Panc1 (cell line): ENCODE measurements around the gene MPP2. TPM values are rescaled to one million over a fixed set of nuclear protein-coding genes. Genes with fewer than 3 reads are reported as not detected.

Experiments
- ATAC-seq: fragments of 200-7000 bp; cut with Tn5 transposase; 2 replicates; pipeline ENCODE4 v1.9.1; 2020; ENCODE audit warnings: mild to moderate bottlenecking, moderate library complexity
- BruUV-seq: library from RNA; stranded (reverse); fragments of 400-500 nt; replicated peaks from 2 replicates; lab custom pipeline; 2021; lab: Mats Ljungman, UMichigan
- CTCF ChIA-PET: fragments of 300-600 bp; sonication (Branson Sonifier 250); formaldehyde crosslinking; loops from one replicate; lab custom pipeline; 2022; ENCODE audit warnings: antibody characterized with exemption; lab: Charles Lee
- POLR2A ChIA-PET: fragments of 300-600 bp; sonication (Branson Sonifier 250); formaldehyde crosslinking; loops from one replicate; lab custom pipeline; 2022; ENCODE audit warnings: antibody characterized with exemption; lab: Charles Lee
- DNase-seq: peaks from one replicate; pipeline ENCODE4 v3.0.0-alpha.2; 2010; ENCODE audit warnings: low read depth, low spot score
- H3K27ac ChIP-seq: 2 replicates; pipeline ENCODE4 v1.5.1; 2011; ENCODE audit warnings: mild to moderate bottlenecking, low read length, inconsistent platforms
- H3K27me3 ChIP-seq: fragments of 200-500 bp; sonication (Bioruptor generic); 2 replicates; pipeline ENCODE4 v1.6.0; 2014; ENCODE audit warnings: low read length, inconsistent platforms; ENCODE audit not compliant: control insufficient read depth, insufficient read depth
- H3K36me3 ChIP-seq: fragments of 200-500 bp; sonication (Bioruptor generic); 2 replicates; pipeline ENCODE4 v1.5.1; 2014; ENCODE audit warnings: inconsistent platforms, mild to moderate bottlenecking, low read length, moderate library complexity; ENCODE audit not compliant: control insufficient read depth, insufficient read depth
- H3K4me1 ChIP-seq: 2 replicates; pipeline ENCODE4 v1.5.1; 2011; ENCODE audit warnings: inconsistent platforms, mild to moderate bottlenecking, low read length, moderate library complexity; ENCODE audit not compliant: control insufficient read depth, insufficient read depth
- H3K4me3 ChIP-seq, 2 experiments: 2 replicates each; pipeline ENCODE4 v1.5.1; 2011 to 2012; ENCODE audit warnings: low read depth in 2 of 2, low read length in 2 of 2, mild to moderate bottlenecking in 2 of 2, inconsistent platforms in 1 of 2, moderate library complexity in 1 of 2
- H3K9me3 ChIP-seq: fragments of 200-500 bp; sonication (Bioruptor generic); 2 replicates; pipeline ENCODE4 v1.5.1; 2014; ENCODE audit warnings: low read depth, mild to moderate bottlenecking, inconsistent platforms, low read length, moderate library complexity; ENCODE audit not compliant: control insufficient read depth, insufficient read depth
- CTCF ChIP-seq: fragments of 450-650 bp; IDR thresholded peaks from 2 replicates; pipeline ENCODE4 v1.5.1; 2017; ENCODE audit warnings: mild to moderate bottlenecking
- POLR2AphosphoS5 ChIP-seq: IDR thresholded peaks from 2 replicates; pipeline ENCODE4 v1.6.1; 2012; ENCODE audit warnings: mild to moderate bottlenecking, low read depth, low read length, moderate library complexity
- REST ChIP-seq, 2 experiments: IDR thresholded peaks; 2 replicates each; pipeline ENCODE4 v1.6.1; 2011 to 2012; ENCODE audit warnings: low read depth in 2 of 2, control low read depth in 1 of 2, low read length in 1 of 2, mild to moderate bottlenecking in 1 of 2, moderate library complexity in 1 of 2; ENCODE audit not compliant: insufficient read depth in 1 of 2
- SIN3A ChIP-seq: IDR thresholded peaks from 2 replicates; pipeline ENCODE4 v1.6.1; 2012; ENCODE audit warnings: low read depth, mild to moderate bottlenecking, low read length, moderate library complexity, borderline replicate concordance; ENCODE audit not compliant: insufficient read depth
- TCF7L2 ChIP-seq: IDR thresholded peaks from 2 replicates; pipeline ENCODE4 v1.6.1; 2011; ENCODE audit warnings: mild to moderate bottlenecking, low read depth, low read length, inconsistent platforms
- in situ Hi-C: cut with HindIII; loops from 2 replicates; pipeline ENCODE4 v1.10.0; 2016; ENCODE audit warnings: low sequenced_read_pairs, low pct_unique_long_range_greater_than_20kb
- intact Hi-C: fragments of 100-400 bp; cut with micrococcal nuclease; formaldehyde crosslinking; loops from one replicate; pipeline ENCODE4 v1.10.0; 2022; ENCODE audit not compliant: unreplicated experiment
- total RNA-seq: library from RNA; stranded (reverse); gene quantifications from one replicate; pipeline ENCODE4 v1.2.1, GENCODE V29; 2021; ENCODE audit not compliant: unreplicated experiment

The MPP2 gene
- total RNA-seq, 1 experiment from 2014 or later = 3.5 TPM

- in situ Hi-C loops = no loop called here
- CTCF ChIA-PET = no interaction called here
- no peak for ATAC-seq
- intact Hi-C loops = no loop called here
- no TSS peak for BruUV-seq
- peak; percentile 38 to 52; a peak in 1 of 4 replicates for TF ChIP-seq REST (IDR thresholded peaks at IDR 0.05; ENCODE audit: insufficient read depth in 1 of 2, low read depth in 2 of 2, low read length in 1 of 2)
- TF ChIP-seq TCF7L2 = no peak
- H3K27ac ChIP-seq = no peak overlapping the region
- no peaks in the 10 kb centered on the region for H3K27me3 ChIP-seq
- H3K4me3 ChIP-seq = no peak overlapping the region
- POLR2A ChIA-PET = no interaction called here
- H3K4me1 ChIP-seq = no peaks in the 10 kb centered on the region
- H3K9me3 ChIP-seq = no peaks in the 10 kb centered on the region
- DNase-seq = no peak
- H3K36me3 ChIP-seq = no peaks in the 10 kb centered on the region
Measured at GRCh38 chr17:43952351-43952723, 45.0 kb upstream of the MPP2 start.

GRCh38 chr17:43951750-43952149 lies 44.4 kb upstream of the MPP2 start:
- DNase-seq = no peak
- intact Hi-C loops (no loop called here), in situ Hi-C loops (no loop called here)
- Histone ChIP-seq H3K27ac (no peak overlapping the region), H3K27me3 (no peaks in the 10 kb centered on the region), H3K36me3 (no peaks in the 10 kb centered on the region), H3K4me3 (no peak overlapping the region), H3K9me3 (no peaks in the 10 kb centered on the region), H3K4me1 (no peaks in the 10 kb centered on the region)
- no TSS peak for BruUV-seq
- ATAC-seq = no peak
- CTCF ChIA-PET = no interaction called here
- POLR2A ChIA-PET = no interaction called here
- TF ChIP-seq SIN3A (no peak), REST (IDR thresholded peaks at IDR 0.05; ENCODE audit: insufficient read depth in 1 of 2, low read depth in 2 of 2, low read length in 1 of 2) (no peak), TCF7L2 (no peak), CTCF (no peak), POLR2AphosphoS5 (no peak)
